ENCODE results near the gene SUSD6.
"Not testable (repeated sequence)": the region's sequence is repeated elsewhere in the genome, so short reads cannot be mapped to it uniquely, and the experiment has no call there.

SUSD6 gene

GRCh38 chr14:69715725-69716477 is 104.5 kb downstream of the SUSD6 start:
- ATAC-seq, result peak in 1 of 2 donors; percentile 2

- ATAC-seq, result peak; percentile 74 to 83
These were observed 105.2 kb downstream of the SUSD6 start for GRCh38 chr14:69716478-69717187.

GRCh38 chr14:69718614-69719013 is 107.2 kb downstream of the SUSD6 start:
- ATAC-seq, result not testable (repeated sequence)

- ATAC-seq, result no peak
These were observed 108.1 kb downstream of the SUSD6 start for GRCh38 chr14:69719501-69719951.

- no peak for ATAC-seq
These were observed 109.5 kb downstream of the SUSD6 start for GRCh38 chr14:69720912-69721311.

- peak; percentile 88 to 91 for ATAC-seq
These were observed 115.5 kb downstream of the SUSD6 start for GRCh38 chr14:69726761-69727511.

- ATAC-seq, result no peak
These were observed 116.5 kb downstream of the SUSD6 start for GRCh38 chr14:69727860-69728259.

GRCh38 chr14:69731919-69732598 is 120.7 kb downstream of the SUSD6 start:
- not testable (repeated sequence) for ATAC-seq

- ATAC-seq, result not testable (repeated sequence)
These were observed 125.0 kb downstream of the SUSD6 start for GRCh38 chr14:69736405-69736804.

- ATAC-seq, result no peak
These were observed 129.7 kb downstream of the SUSD6 start for GRCh38 chr14:69741055-69741454.

- ATAC-seq, result no peak
These were observed 138.6 kb downstream of the SUSD6 start for GRCh38 chr14:69749956-69750355.

GRCh38 chr14:69750495-69750894 is 139.1 kb downstream of the SUSD6 start:
- ATAC-seq, result no peak

GRCh38 chr14:69752773-69753172 is 141.4 kb downstream of the SUSD6 start:
- ATAC-seq, result no peak

GRCh38 chr14:69753860-69754259 is 142.5 kb downstream of the SUSD6 start:
- no peak for ATAC-seq

GRCh38 chr14:69754487-69754886 is 143.1 kb downstream of the SUSD6 start:
- ATAC-seq, result no peak

GRCh38 chr14:69755296-69755695 is 143.9 kb downstream of the SUSD6 start:
- ATAC-seq, result no peak

GRCh38 chr14:69755784-69756183 is 144.4 kb downstream of the SUSD6 start:
- peak in 1 of 2 donors; percentile 33 for ATAC-seq

- no peak for ATAC-seq
These were observed 144.9 kb downstream of the SUSD6 start for GRCh38 chr14:69756298-69756697.

- ATAC-seq, result no peak
These were observed 149.4 kb downstream of the SUSD6 start for GRCh38 chr14:69760810-69761209.

- no peak for ATAC-seq
These were observed 152.5 kb downstream of the SUSD6 start for GRCh38 chr14:69763761-69764510.

Measured in activated CD4-positive, CD25-positive, alpha-beta regulatory T cell treated with anti-CD3 and anti-CD28 coated beads, Interleukin-2, amount 50 U/mL, for 24 hours (primary cell).